ENCODE data around the gene ZBTB17.

DNA sequence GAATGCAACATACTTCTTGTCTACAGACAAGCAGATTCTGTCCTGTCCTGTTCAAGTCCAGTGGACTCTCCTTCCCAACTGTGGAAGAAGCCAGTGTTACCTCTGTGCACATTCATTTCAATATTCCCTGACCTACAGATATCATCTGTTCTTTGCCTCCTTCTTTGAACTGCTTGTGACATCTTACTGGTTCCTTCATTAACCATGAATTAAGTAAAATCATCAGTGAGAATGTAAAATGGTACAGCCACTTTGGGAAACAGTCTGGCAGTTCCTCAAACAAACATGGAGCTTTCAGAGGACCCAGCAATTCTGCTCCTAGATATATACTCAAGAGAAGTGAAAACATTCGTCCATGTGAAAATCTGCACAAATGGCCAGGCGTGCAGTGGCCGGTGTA is 34.9 kb upstream of the ZBTB17 start:
- TF ChIP-seq, protein P1, sequence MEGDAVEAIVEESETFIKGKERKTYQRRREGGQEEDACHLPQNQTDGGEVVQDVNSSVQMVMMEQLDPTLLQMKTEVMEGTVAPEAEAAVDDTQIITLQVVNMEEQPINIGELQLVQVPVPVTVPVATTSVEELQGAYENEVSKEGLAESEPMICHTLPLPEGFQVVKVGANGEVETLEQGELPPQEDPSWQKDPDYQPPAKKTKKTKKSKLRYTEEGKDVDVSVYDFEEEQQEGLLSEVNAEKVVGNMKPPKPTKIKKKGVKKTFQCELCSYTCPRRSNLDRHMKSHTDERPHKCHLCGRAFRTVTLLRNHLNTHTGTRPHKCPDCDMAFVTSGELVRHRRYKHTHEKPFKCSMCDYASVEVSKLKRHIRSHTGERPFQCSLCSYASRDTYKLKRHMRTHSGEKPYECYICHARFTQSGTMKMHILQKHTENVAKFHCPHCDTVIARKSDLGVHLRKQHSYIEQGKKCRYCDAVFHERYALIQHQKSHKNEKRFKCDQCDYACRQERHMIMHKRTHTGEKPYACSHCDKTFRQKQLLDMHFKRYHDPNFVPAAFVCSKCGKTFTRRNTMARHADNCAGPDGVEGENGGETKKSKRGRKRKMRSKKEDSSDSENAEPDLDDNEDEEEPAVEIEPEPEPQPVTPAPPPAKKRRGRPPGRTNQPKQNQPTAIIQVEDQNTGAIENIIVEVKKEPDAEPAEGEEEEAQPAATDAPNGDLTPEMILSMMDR (IDR thresholded peaks at IDR 0.05) = no peak
- TF ChIP-seq POLR2A (IDR thresholded peaks at IDR 0.05) = no peak

Data from heart left ventricle (tissue), 13 donors.